Activated naive CD8-positive, alpha-beta T cell treated with anti-CD3 and anti-CD28 coated beads for 36 hours (primary cell): ENCODE measurements around the gene TCIRG1. TPM values are rescaled to one million over a fixed set of nuclear protein-coding genes. Genes with fewer than 3 reads are reported as not detected.

Source experiments
- DNase-seq: peaks from one replicate; pipeline ENCODE4 v3.0.0; 2021
- H3K27ac Mint-ChIP-seq: one replicate; pipeline ENCODE4 v1.8.0; 2022; ENCODE audit warnings: mild to moderate bottlenecking, moderate library complexity, mixed read lengths
- H3K27me3 Mint-ChIP-seq: one replicate; pipeline ENCODE4 v1.8.0; 2022; ENCODE audit warnings: mild to moderate bottlenecking, mixed read lengths
- H3K36me3 Mint-ChIP-seq: one replicate; pipeline ENCODE4 v1.8.0; 2021; ENCODE audit warnings: mild to moderate bottlenecking, mixed read lengths
- H3K4me1 Mint-ChIP-seq: one replicate; pipeline ENCODE4 v1.8.0; 2021; ENCODE audit warnings: mixed read lengths
- H3K4me3 Mint-ChIP-seq: one replicate; pipeline ENCODE4 v1.8.0; 2022; ENCODE audit warnings: mild to moderate bottlenecking, moderate library complexity, mixed read lengths
- H3K9me3 Mint-ChIP-seq: one replicate; pipeline ENCODE4 v1.8.0; 2022; ENCODE audit warnings: mixed read lengths
- total RNA-seq, 2 experiments: library from RNA; stranded (reverse); gene quantifications; one replicate each; pipeline ENCODE4 v1.2.3, GENCODE V29; 2021

Gene TCIRG1
- total RNA-seq, 2 experiments from 2014 or later = 108 to 113 TPM

DNA sequence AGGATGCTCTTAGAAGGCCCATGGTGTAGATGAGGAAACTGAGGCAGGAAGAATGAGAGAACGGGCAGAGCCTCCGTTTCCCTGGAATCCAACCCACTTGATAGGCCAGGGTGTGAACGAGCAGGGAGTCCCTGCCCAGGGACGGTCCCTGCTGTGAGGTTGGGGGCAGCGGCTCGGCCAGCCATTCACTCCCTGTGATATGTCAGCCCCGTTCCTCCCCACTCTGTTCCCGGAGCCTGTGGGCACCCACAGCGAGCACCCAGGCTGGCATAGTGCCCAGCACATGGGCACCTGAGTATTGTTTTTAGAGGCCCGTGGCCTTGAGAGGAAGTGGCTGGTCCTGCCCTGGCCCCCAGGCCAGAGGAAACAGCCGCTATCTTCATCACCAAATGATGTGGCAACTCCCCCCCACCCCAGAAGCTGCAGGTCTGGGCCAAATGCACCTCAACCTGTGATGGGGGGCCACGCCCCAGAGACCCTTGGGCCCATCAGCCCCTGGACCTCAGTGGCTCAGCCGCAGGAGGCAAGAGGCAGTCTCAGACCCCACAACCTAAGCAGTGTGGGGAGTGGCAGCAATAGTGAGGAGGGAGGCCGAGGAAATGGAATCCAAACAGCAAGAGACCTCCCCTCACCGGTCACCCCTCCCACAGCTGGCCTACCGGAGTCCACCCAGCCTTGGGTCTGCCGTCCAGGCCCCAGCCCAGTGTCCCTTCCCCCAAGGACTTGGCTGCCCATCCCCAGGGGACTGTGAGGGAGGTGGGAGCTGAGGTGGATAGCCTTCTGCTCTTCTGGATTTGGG is 26.6 kb upstream of the TCIRG1 start:
- H3K36me3 Mint-ChIP-seq = no peaks in the 10 kb centered on the region
- H3K27ac Mint-ChIP-seq = no peak overlapping the region
- H3K27me3 Mint-ChIP-seq = no peaks in the 10 kb centered on the region
- DNase-seq = no peak
- H3K4me1 Mint-ChIP-seq = peaks cover 13% of the 10 kb centered on the region
- H3K4me3 Mint-ChIP-seq = no peak overlapping the region
- no peaks in the 10 kb centered on the region for H3K9me3 Mint-ChIP-seq

DNA sequence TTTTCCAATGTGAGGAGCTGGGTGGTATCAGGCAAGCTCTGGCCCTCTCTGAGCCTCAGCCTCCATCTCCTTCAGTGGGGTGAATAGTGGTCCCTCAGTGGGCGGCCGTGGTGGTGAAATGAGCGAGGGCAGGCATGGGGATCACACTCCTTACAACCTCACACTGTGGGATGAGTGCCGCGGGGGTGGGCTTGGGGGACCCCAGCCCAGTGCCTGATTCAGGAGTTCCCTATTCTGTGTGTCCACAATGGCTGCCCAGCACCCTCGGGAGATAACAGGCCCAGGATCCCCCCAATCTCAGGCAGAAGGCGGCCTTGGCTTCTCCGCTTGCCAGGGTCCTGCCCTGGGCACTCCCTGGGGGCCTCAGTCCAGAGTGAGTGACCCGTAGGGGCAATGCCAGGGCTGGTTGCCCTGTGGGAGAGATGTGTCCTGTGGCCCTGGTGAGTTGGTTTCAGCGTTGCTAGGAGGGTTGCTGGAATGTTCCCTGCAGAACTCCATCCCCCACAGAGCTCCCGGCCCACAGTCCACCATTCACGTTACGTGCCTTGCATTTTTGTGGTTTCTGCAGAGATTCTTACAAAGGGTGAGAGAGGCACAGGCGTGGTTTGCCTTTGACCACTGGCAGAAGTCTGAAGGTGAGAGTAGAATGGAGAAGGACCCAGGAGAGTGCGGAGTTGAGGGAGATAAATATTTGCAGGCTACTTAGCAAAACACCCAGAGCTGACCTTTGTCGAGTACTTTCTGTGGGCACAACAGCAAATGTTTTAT is 25.8 kb upstream of the TCIRG1 start:
- Mint-ChIP-seq H3K27ac (no peak overlapping the region), H3K4me3 (no peak overlapping the region), H3K4me1 (peaks cover 13% of the 10 kb centered on the region), H3K36me3 (no peaks in the 10 kb centered on the region), H3K9me3 (no peaks in the 10 kb centered on the region), H3K27me3 (no peaks in the 10 kb centered on the region)
- no peak for DNase-seq

DNA sequence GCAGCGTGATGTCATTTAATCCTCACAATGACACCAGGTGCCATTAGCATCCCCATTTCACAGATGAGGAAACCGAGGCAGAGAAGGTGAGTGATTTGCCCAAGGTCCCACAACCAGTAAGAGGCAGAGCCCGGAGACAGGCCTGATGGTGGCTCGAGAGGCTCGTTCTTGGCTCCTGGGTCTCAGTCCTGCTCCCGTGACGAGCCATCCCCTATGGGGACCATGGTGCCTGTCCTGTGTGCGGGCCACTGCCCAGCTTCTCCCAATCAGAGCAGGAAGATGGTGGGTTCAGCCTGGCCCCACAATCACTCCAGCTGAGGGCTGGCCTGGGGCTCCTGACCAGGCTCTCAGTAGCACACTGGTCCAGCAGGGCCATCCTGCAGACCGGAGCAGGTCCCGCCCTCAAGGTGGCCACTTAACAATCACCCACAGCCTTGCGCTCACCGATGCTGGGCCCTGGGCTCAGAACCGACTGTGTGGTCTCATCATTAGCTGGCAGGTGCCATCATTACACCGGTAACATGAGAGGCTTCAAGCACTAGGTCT is 25.1 kb upstream of the TCIRG1 start:
- Mint-ChIP-seq H3K4me3 (no peak overlapping the region), H3K9me3 (no peaks in the 10 kb centered on the region), H3K36me3 (no peaks in the 10 kb centered on the region), H3K4me1 (peaks cover 13% of the 10 kb centered on the region), H3K27me3 (no peaks in the 10 kb centered on the region), H3K27ac (no peak overlapping the region)
- DNase-seq = no peak

DNA sequence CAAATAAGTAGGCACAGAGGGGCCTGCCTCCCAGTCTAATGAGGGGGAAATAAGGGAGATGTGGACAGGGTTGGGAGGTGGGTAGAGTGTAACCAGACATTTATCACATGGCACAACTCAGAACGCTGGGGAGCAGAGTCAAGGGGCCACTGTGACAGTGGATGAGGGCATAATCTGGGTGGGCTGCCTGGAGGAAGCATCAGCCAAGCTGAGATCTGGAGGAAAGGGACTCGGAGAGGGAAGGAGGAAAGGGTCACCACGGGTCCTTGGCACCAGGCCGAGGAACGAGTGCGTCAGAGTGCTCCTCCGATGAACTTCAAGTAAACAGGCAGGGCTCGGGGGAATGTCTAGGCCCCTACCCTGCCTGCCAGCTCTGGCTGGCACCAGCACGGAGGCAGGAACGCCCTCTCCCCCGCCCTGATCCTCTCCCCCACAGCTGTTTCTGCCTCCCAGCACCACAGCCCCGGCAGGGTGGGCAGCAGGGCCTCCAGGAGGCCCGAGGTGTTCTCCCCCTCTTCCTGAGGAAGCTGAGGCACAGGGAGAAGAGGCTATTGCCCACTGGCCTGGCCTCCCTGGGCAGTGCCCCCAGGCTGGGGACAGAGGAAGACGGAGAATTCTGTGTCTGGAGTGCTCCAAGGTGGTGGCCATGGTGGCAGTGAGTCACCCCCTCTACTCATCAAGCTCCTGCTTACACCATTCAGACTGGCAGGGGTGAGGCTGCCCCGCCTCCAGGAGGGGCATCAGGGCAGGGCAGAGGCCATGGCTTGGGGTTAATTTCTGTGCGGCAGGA is 24.5 kb upstream of the TCIRG1 start:
- H3K27ac Mint-ChIP-seq = no peak overlapping the region

DNA sequence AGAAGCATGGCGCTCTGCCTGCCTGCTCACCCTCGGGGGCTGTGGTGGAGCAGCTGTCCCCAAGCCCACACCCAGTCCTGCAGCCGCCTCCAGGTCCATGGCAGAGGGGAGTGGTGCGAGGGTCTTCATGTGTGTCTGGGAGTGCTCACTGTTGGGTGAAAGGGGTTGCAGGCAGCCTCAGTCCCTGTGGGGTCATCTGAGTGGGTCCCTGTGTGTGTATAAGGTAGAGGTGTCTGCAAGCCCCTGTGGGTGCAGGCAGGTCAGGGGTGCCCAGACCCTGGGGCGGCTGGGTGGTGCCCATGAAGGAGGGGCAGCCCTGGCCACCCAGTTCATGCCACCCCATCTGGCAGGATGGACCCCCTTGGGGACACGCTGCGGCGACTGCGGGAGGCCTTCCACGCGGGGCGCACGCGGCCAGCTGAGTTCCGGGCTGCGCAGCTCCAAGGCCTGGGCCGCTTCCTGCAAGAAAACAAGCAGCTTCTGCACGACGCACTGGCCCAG is 23.8 kb upstream of the TCIRG1 start:
- no peak for DNase-seq
- Mint-ChIP-seq H3K27me3 (no peaks in the 10 kb centered on the region), H3K9me3 (no peaks in the 10 kb centered on the region), H3K27ac (no peak overlapping the region), H3K36me3 (no peaks in the 10 kb centered on the region), H3K4me1 (peaks cover under 1% of the 10 kb centered on the region), H3K4me3 (no peak overlapping the region)

More for the DNA sequence above, 24.5 kb upstream of the TCIRG1 start:
- no peak for DNase-seq
- H3K27me3 Mint-ChIP-seq = no peaks in the 10 kb centered on the region
- H3K9me3 Mint-ChIP-seq = no peaks in the 10 kb centered on the region
- no peak overlapping the region for H3K4me3 Mint-ChIP-seq
- H3K36me3 Mint-ChIP-seq = no peaks in the 10 kb centered on the region
- peaks cover 6% of the 10 kb centered on the region for H3K4me1 Mint-ChIP-seq

DNA sequence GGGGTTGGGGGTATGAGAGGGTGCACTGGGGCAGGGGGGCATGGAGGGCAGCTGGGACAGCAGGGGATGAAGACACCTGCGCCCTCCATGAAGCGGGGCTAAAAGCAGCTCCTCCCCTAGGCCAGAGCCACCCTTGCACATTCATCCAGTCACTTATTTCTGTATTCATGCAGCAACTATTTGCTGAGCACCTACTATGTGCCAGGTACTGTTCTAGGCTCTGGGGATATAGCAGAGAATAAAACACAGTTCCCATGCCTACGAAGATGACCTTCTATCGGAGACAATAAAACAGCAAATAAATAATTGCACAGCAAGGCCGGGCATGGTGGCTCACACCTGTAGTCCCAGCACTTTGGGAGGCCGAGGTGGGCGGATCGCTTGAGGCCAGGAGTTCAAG is 23.4 kb upstream of the TCIRG1 start:
- H3K9me3 Mint-ChIP-seq = no peaks in the 10 kb centered on the region
- no peaks in the 10 kb centered on the region for H3K4me1 Mint-ChIP-seq
- DNase-seq = no peak
- H3K36me3 Mint-ChIP-seq = no peaks in the 10 kb centered on the region
- no peak overlapping the region for H3K4me3 Mint-ChIP-seq
- no peaks in the 10 kb centered on the region for H3K27me3 Mint-ChIP-seq
- H3K27ac Mint-ChIP-seq = no peak overlapping the region

DNA sequence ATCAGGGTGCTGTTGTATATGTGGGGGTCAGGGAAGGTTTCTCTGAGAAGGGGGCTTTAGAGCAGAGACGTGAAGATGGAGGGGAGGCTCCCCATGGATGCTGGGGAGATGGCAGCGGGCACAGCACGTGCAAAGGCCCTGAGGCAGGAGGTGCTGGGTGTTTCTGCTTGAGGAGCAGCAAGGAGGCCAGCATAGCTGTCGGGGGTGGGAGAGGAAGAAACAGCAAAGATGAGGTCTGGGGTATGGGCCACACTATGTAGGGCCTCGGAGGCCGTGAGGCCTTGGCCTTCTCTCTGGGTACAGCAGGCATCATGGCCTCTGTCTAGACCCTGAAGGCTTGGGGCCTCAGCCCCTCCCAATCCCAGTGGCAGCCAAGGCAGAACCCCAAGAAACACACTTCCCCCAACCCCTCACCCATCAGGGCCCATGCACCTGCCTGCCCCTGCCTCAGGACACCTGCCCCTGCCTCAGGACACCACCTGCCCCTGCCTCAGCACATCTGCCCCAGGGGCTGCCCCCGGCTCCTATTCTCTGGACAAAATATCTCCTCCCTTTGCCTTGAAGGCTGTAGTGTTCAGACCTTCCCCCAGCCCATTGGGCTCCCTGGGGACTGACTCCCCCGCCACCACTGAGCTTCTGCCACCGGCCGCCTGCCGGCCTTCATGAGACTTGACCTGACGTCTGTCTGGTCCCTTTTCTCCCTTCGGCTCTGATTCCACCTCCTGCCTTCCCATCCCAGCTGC is 22.5 kb upstream of the TCIRG1 start:
- no peaks in the 10 kb centered on the region for H3K27me3 Mint-ChIP-seq
- no peaks in the 10 kb centered on the region for H3K9me3 Mint-ChIP-seq
- H3K4me3 Mint-ChIP-seq = no peak overlapping the region
- no peaks in the 10 kb centered on the region for H3K4me1 Mint-ChIP-seq
- no peaks in the 10 kb centered on the region for H3K36me3 Mint-ChIP-seq
- no peak overlapping the region for H3K27ac Mint-ChIP-seq
- DNase-seq = no peak

DNA sequence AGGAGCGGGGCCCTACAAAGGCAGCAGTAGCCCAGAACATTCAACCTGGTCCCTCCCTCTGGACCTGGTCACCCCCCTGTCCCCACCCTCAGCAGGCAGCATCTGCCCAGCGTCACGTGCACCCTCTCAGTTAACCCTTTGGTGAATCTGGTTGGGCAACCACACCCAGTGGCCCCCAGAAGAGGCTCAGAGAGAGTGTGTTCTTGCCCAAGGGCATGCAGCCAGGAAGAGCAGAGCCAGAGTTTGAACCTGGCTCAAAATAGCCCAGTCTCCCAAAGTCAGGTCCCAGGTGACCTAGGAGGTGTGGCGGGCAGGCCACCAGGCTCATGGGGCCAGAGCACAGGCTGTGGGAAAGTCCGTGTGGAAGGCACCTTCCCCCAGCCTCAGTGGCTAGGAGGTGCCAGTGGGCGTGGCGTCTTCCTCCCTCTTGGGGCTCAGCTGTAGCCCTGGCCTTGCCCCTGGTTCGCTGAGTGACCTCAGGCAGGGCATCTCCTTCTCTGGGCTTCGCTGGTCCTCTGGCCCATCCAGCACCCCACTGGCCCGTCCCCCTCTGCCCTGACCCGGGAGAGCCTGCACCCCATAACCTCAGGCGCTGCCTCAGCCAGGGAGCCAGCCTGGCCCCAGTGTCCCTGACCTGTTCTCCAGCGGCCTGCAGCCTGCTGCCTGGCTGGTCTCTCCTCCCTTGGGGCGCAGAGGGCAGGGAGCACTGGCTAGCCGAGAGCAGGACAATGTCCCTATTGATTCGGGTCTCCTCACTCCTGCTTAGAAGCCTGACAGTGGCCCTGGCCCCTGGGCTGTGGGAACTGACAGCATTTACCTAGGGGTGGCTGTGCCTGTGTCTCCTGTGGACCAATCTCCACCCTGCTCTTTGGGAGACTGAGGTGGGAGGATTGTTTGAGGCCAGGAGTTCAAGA is 21.7 kb upstream of the TCIRG1 start:
- Mint-ChIP-seq H3K9me3 (no peaks in the 10 kb centered on the region), H3K27me3 (no peaks in the 10 kb centered on the region), H3K4me3 (no peak overlapping the region), H3K27ac (no peak overlapping the region), H3K4me1 (no peaks in the 10 kb centered on the region), H3K36me3 (no peaks in the 10 kb centered on the region)
- no peak for DNase-seq

DNA sequence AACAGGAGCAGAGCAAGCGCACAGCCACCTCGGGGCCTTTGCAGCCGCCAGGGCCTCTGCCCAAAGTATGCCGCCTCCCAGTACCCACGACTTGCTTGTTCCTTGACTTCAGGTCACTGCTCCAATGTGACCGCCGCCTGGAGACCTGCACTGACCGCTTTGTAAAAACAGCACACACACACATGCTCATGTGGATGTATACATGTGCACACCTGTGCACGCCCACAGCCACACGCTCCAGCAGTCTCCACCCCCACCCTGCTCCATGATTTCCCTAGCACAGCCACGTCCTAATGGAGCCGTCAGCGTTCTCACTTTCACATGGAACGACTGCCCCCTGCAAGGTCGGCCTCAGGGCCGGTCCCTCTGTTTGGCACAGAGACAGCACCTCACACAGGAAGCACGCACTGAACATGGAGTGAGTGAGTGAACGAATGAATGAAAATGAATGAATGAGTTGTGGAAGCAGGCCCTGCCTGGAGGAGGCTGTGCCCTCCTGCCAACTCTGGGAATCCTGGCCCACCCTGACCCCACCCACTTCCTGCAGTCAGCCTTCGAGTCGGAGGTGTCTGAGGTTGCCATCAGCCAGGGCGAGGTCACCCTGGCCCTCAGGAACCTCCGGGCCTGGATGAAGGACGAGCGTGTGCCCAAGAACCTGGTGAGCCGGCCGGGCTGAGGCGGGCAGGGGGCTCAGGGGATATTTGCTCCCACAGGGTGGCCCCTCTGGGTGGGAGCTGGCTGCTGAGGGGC is 20.7 kb upstream of the TCIRG1 start:
- H3K4me3 Mint-ChIP-seq = no peak overlapping the region
- H3K4me1 Mint-ChIP-seq = no peaks in the 10 kb centered on the region
- H3K27ac Mint-ChIP-seq = no peak overlapping the region
- DNase-seq = no peak
- no peaks in the 10 kb centered on the region for H3K27me3 Mint-ChIP-seq
- H3K36me3 Mint-ChIP-seq = no peaks in the 10 kb centered on the region
- H3K9me3 Mint-ChIP-seq = no peaks in the 10 kb centered on the region

DNA sequence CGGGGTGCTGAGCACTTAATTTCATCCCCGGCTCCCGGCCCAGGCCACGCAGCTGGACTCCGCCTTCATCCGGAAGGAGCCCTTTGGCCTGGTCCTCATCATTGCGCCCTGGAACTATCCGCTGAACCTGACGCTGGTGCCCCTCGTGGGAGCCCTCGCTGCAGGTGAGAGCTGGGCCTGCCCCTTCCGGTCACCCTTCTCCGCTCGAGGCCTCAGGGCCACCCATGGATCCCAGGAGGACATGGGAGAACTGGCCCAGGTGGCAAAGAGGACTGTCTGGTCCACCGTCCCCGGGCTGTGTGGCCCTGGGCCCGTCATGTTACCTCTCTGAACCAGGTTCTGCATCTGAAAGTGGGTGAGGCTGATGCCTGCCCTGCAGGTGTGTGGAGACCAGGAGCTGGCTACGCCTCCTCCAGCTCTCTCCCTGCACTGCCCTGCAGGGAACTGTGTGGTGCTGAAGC is 20.1 kb upstream of the TCIRG1 start:
- Mint-ChIP-seq H3K36me3 (no peaks in the 10 kb centered on the region), H3K27me3 (no peaks in the 10 kb centered on the region), H3K4me1 (no peaks in the 10 kb centered on the region), H3K27ac (no peak overlapping the region), H3K9me3 (no peaks in the 10 kb centered on the region), H3K4me3 (no peak overlapping the region)
- DNase-seq = no peak

DNA sequence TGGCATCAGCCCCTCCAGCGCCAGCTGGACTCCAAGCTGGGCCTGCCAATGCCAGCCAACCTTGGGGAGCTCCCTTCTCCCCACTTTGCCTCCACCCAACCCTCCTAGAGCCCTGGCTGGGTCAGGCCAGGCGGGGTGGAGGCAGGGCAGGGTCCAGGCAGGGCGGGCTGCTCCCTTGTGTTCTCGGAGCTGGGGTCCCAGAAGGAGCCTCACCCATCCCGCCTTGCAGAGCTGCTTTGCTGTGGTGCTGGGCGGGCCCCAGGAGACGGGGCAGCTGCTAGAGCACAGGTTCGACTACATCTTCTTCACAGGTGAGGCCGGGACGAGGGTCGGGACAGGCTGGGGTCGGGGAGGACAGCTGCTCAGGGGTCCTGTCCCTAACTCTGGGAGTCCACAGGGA is 19.3 kb upstream of the TCIRG1 start:
- DNase-seq = no peak
- Mint-ChIP-seq H3K4me3 (no peak overlapping the region), H3K4me1 (no peaks in the 10 kb centered on the region), H3K27ac (no peak overlapping the region), H3K36me3 (no peaks in the 10 kb centered on the region), H3K9me3 (peaks cover 2% of the 10 kb centered on the region), H3K27me3 (no peaks in the 10 kb centered on the region)

DNA sequence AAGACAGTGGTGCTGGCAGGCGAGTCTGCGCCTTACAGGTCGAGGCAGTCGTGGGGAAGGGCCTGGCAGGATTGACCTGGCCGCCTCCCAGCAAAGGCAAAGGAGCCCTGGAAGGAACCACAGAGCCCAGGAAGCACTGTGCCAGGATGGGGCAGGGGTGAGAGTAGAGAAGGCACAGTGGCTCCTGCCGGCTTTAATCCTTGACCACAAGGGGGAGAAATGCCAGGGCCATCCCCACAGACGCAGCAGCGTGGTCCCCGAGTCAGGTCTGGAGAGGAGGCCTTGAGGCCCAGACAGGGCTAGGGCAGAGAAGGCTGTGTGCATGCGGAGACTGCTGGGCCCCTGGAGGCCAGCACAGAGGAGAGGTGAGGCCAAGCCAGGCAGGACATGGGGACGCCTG is 18.2 kb upstream of the TCIRG1 start:
- H3K4me3 Mint-ChIP-seq = no peak overlapping the region
- H3K9me3 Mint-ChIP-seq = peaks cover 4% of the 10 kb centered on the region
- no peaks in the 10 kb centered on the region for H3K27me3 Mint-ChIP-seq
- no peaks in the 10 kb centered on the region for H3K4me1 Mint-ChIP-seq
- peaks cover 8% of the 10 kb centered on the region for H3K36me3 Mint-ChIP-seq
- DNase-seq = no peak
- no peak overlapping the region for H3K27ac Mint-ChIP-seq
